WTC11 (cell line): ENCODE measurements around the gene AGO3. TPM values are rescaled to one million over a fixed set of nuclear protein-coding genes. Genes with fewer than 3 reads are reported as not detected.
"Not testable (repeated sequence)": the region's sequence is repeated elsewhere in the genome, so short reads cannot be mapped to it uniquely, and the experiment has no call there.

Source experiments
- ATAC-seq: fragments of 200-7000 bp; cut with Tn5 transposase; 2 replicates; pipeline ENCODE4 v1.10.0; 2021; ENCODE audit warnings: mild to moderate bottlenecking, moderate library complexity
- CTCF ChIA-PET: fragments of 300-600 bp; sonication (Branson Sonifier 250); formaldehyde crosslinking; loops from one replicate; lab custom pipeline; 2021; ENCODE audit warnings: antibody characterized with exemption; lab: Charles Lee
- POLR2A ChIA-PET: fragments of 350-600 bp; sonication (Branson Sonifier 250); formaldehyde crosslinking; loops from one replicate; lab custom pipeline; 2021; ENCODE audit warnings: antibody characterized with exemption; lab: Charles Lee
- DNase-seq: peaks from one replicate; pipeline ENCODE4 v3.0.0; 2021; ENCODE audit warnings: low spot score
- H3K27ac Mint-ChIP-seq: 2 replicates; pipeline ENCODE4 v1.8.0; 2021; ENCODE audit warnings: mixed read lengths
- H3K27me3 Mint-ChIP-seq: 2 replicates; pipeline ENCODE4 v1.8.0; 2021; ENCODE audit warnings: low read depth, mild to moderate bottlenecking, moderate library complexity, mixed read lengths
- H3K36me3 Mint-ChIP-seq: 2 replicates; pipeline ENCODE4 v1.8.0; 2021; ENCODE audit warnings: mixed read lengths
- H3K4me1 Mint-ChIP-seq: 2 replicates; pipeline ENCODE4 v1.8.0; 2022; ENCODE audit warnings: mixed read lengths
- H3K4me3 Mint-ChIP-seq: 2 replicates; pipeline ENCODE4 v1.8.0; 2021; ENCODE audit warnings: mild to moderate bottlenecking, moderate library complexity, mixed read lengths
- H3K9me3 Mint-ChIP-seq: 2 replicates; pipeline ENCODE4 v1.8.0; 2021; ENCODE audit warnings: mixed read lengths
- ELF4 ChIP-seq: sonication (generic); formaldehyde crosslinking; IDR thresholded peaks from 2 replicates; pipeline ENCODE4 v1.8.1; 2022; ENCODE audit warnings: low read depth, mild to moderate bottlenecking, moderate library complexity, missing genetic modification reagents
- GRHL2 ChIP-seq: fragments of 250-450 bp; sonication (Bioruptor Pico); IDR thresholded peaks from 2 replicates; pipeline ENCODE4 v1.8.0; 2022; ENCODE audit warnings: mild to moderate bottlenecking, moderate library complexity; ENCODE audit not compliant: insufficient replicate concordance, severe bottlenecking
- PRRX2 ChIP-seq: fragments of 250-450 bp; sonication (Bioruptor Pico); IDR thresholded peaks from 2 replicates; pipeline ENCODE4 v1.8.0; 2021; ENCODE audit warnings: mild to moderate bottlenecking
- RELA ChIP-seq: sonication (generic); formaldehyde crosslinking; IDR thresholded peaks from 2 replicates; pipeline ENCODE4 v1.8.1; 2022; ENCODE audit warnings: missing genetic modification reagents, mild to moderate bottlenecking, borderline replicate concordance
- RORB ChIP-seq: fragments of 250-450 bp; sonication (Bioruptor Pico); IDR thresholded peaks from 2 replicates; pipeline ENCODE4 v1.9.0; 2021; ENCODE audit warnings: mild to moderate bottlenecking
- TEAD1 ChIP-seq: sonication (generic); formaldehyde crosslinking; IDR thresholded peaks from 2 replicates; pipeline ENCODE4 v1.8.0; 2022; ENCODE audit warnings: mild to moderate bottlenecking, missing genetic modification reagents
- TP53 ChIP-seq: sonication (generic); formaldehyde crosslinking; IDR thresholded peaks from 2 replicates; pipeline ENCODE4 v1.8.1; 2023; ENCODE audit warnings: mild to moderate bottlenecking, missing genetic modification reagents
- ZNF263 ChIP-seq: sonication (generic); formaldehyde crosslinking; IDR thresholded peaks from 2 replicates; pipeline ENCODE4 v1.8.1; 2022; ENCODE audit warnings: low read depth, mild to moderate bottlenecking, moderate library complexity, missing genetic modification reagents
- ZNF317 ChIP-seq: sonication (generic); formaldehyde crosslinking; IDR thresholded peaks from 2 replicates; pipeline ENCODE4 v1.8.1; 2023; ENCODE audit warnings: low read depth, mild to moderate bottlenecking, moderate library complexity, missing genetic modification reagents, borderline replicate concordance
- ZNF671 ChIP-seq: fragments of 250-450 bp; sonication (Bioruptor Pico); IDR thresholded peaks from 2 replicates; pipeline ENCODE4 v1.8.0; 2021; ENCODE audit warnings: mild to moderate bottlenecking
- total RNA-seq: library from RNA; stranded (reverse); gene quantifications from 3 replicates; pipeline ENCODE4 v1.2.3, GENCODE V29; 2021
- TF ChIP-seq, protein P1 (sequence below): fragments of 200-600 bp; IDR thresholded peaks from 2 replicates; pipeline ENCODE4 v1.8.0; 2022; ENCODE audit warnings: antibody characterized with exemption
- TF ChIP-seq, protein P2 (sequence below): sonication (generic); formaldehyde crosslinking; IDR thresholded peaks from 2 replicates; pipeline ENCODE4 v1.8.0; 2022; ENCODE audit warnings: mild to moderate bottlenecking, missing genetic modification reagents
- TF ChIP-seq, protein P3 (sequence below): sonication (generic); formaldehyde crosslinking; conservative IDR thresholded peaks from 2 replicates; pipeline ENCODE4 v1.8.1; 2022; ENCODE audit warnings: mild to moderate bottlenecking, missing genetic modification reagents
- TF ChIP-seq, protein P4 (sequence below): sonication (generic); formaldehyde crosslinking; IDR thresholded peaks from 2 replicates; pipeline ENCODE4 v1.8.1; 2022; ENCODE audit warnings: mild to moderate bottlenecking, missing genetic modification reagents, moderate library complexity, borderline replicate concordance
- TF ChIP-seq, protein P5 (sequence below): sonication (generic); formaldehyde crosslinking; IDR thresholded peaks from 2 replicates; pipeline ENCODE4 v1.8.0; 2022; ENCODE audit warnings: missing genetic modification reagents
- TF ChIP-seq, protein P6 (sequence below): sonication (generic); formaldehyde crosslinking; IDR thresholded peaks from 2 replicates; pipeline ENCODE4 v1.8.1; 2023; ENCODE audit warnings: mild to moderate bottlenecking, missing genetic modification reagents, moderate library complexity
- TF ChIP-seq, protein P7 (sequence below): fragments of 250-450 bp; sonication (Bioruptor Pico); IDR thresholded peaks from 2 replicates; pipeline ENCODE4 v1.9.0; 2021; ENCODE audit warnings: moderate library complexity, mild to moderate bottlenecking, inconsistent platforms, borderline replicate concordance
- TF ChIP-seq, protein P8 (sequence below): sonication (generic); formaldehyde crosslinking; IDR thresholded peaks from 2 replicates; pipeline ENCODE4 v1.8.1; 2023; ENCODE audit warnings: mild to moderate bottlenecking, missing genetic modification reagents

AGO3 gene
- total RNA-seq, 1 experiment from 2014 or later: 26.8 TPM

DNA sequence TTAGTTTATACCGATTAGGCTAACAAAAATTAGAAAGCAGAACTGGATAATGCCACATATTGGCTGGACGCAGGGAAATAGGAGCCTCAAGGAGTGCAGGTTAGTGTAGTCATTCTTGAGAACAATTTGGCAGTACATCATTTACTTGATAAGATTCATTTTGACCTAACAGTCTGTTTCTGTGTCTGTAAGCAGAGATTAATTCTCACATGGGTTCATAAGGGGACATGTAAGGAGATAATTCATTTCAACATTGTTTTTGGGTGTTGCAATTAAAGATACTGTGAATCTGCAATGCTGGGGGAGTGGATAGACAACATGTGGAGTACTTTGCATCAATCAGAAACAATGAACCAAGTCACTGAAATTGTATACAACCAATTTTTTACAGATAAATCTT, 32.0 kb downstream of the AGO3 start:
- Mint-ChIP-seq H3K27ac (no peak overlapping the region), H3K36me3 (peaks cover 6% of the 10 kb centered on the region), H3K9me3 (peaks cover 4% of the 10 kb centered on the region), H3K4me1 (no peaks in the 10 kb centered on the region), H3K4me3 (no peak overlapping the region), H3K27me3 (no peaks in the 10 kb centered on the region)
- TF ChIP-seq GRHL2 (CRISPR knock-in tag) (no peak), ELF4 (no peak), TEAD1 (no peak), RORB (CRISPR knock-in tag) (no peak)
- TF ChIP-seq, protein P1, sequence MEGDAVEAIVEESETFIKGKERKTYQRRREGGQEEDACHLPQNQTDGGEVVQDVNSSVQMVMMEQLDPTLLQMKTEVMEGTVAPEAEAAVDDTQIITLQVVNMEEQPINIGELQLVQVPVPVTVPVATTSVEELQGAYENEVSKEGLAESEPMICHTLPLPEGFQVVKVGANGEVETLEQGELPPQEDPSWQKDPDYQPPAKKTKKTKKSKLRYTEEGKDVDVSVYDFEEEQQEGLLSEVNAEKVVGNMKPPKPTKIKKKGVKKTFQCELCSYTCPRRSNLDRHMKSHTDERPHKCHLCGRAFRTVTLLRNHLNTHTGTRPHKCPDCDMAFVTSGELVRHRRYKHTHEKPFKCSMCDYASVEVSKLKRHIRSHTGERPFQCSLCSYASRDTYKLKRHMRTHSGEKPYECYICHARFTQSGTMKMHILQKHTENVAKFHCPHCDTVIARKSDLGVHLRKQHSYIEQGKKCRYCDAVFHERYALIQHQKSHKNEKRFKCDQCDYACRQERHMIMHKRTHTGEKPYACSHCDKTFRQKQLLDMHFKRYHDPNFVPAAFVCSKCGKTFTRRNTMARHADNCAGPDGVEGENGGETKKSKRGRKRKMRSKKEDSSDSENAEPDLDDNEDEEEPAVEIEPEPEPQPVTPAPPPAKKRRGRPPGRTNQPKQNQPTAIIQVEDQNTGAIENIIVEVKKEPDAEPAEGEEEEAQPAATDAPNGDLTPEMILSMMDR: no peak
- TF ChIP-seq, protein P2, sequence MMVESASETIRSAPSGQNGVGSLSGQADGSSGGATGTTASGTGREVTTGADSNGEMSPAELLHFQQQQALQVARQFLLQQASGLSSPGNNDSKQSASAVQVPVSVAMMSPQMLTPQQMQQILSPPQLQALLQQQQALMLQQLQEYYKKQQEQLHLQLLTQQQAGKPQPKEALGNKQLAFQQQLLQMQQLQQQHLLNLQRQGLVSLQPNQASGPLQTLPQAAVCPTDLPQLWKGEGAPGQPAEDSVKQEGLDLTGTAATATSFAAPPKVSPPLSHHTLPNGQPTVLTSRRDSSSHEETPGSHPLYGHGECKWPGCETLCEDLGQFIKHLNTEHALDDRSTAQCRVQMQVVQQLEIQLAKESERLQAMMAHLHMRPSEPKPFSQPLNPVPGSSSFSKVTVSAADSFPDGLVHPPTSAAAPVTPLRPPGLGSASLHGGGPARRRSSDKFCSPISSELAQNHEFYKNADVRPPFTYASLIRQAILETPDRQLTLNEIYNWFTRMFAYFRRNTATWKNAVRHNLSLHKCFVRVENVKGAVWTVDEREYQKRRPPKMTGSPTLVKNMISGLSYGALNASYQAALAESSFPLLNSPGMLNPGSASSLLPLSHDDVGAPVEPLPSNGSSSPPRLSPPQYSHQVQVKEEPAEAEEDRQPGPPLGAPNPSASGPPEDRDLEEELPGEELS: no peak
- TF ChIP-seq, protein P3, sequence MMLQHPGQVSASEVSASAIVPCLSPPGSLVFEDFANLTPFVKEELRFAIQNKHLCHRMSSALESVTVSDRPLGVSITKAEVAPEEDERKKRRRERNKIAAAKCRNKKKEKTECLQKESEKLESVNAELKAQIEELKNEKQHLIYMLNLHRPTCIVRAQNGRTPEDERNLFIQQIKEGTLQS (CRISPR knock-in tag): no peak
- TF ChIP-seq, protein P4, sequence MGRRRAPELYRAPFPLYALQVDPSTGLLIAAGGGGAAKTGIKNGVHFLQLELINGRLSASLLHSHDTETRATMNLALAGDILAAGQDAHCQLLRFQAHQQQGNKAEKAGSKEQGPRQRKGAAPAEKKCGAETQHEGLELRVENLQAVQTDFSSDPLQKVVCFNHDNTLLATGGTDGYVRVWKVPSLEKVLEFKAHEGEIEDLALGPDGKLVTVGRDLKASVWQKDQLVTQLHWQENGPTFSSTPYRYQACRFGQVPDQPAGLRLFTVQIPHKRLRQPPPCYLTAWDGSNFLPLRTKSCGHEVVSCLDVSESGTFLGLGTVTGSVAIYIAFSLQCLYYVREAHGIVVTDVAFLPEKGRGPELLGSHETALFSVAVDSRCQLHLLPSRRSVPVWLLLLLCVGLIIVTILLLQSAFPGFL (CRISPR knock-in tag): no peak
- DNase-seq (no peak), ATAC-seq (no peak)
- ChIA-PET CTCF (no interaction called here), POLR2A (no interaction called here)

DNA sequence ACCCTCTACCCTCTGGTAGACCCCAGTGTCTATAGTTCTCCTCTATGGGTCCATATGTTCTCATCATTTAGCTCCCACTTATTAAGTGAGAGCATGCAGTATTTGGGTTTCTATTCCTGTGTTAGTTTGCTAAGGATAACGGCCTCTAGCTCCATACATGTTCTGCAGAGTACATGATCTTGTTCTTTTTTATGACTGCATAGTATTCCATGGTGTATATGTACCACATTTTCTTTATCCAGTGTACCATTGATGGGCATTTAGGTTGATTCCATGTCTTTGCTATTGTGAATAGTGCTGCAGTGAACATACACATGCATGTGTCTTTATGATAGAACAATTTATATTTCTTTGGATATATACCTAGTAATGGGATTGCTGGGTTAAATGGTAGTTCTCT, 33.4 kb downstream of the AGO3 start:
- POLR2A ChIA-PET, H3K4me1 Mint-ChIP-seq, H3K27ac Mint-ChIP-seq, H3K9me3 Mint-ChIP-seq, DNase-seq, H3K4me3 Mint-ChIP-seq, H3K27me3 Mint-ChIP-seq, CTCF ChIA-PET, ATAC-seq: not testable (repeated sequence)
- H3K36me3 Mint-ChIP-seq: peaks cover 12% of the 10 kb centered on the region

DNA sequence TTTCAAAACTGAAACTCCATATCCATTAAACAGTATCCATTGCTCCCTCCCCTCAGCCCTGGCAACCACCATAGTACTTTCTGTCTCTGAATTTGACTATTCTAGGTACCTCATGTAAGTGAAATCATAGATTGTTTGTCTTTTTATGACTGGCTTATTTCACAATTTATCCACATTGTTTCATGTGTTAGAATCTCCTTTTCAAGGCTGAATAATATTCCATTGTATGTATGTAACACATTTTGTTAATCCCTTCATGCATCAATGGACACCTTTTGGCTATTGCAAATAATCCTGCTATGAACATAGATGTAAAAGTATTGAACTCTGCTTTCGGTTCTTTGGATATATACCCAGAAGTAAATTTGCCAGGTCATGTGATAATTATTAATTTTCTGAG, 37.5 kb downstream of the AGO3 start:
- no peaks in the 10 kb centered on the region for H3K4me1 Mint-ChIP-seq
- H3K36me3 Mint-ChIP-seq: peaks cover 21% of the 10 kb centered on the region
- ChIA-PET POLR2A (no interaction called here), CTCF (no interaction called here)
- DNase-seq (no peak), ATAC-seq (no peak)
- no peak overlapping the region for H3K4me3 Mint-ChIP-seq
- H3K27ac Mint-ChIP-seq: no peak overlapping the region
- peaks cover 4% of the 10 kb centered on the region for H3K9me3 Mint-ChIP-seq
- H3K27me3 Mint-ChIP-seq: no peaks in the 10 kb centered on the region
- TF ChIP-seq, protein P5, sequence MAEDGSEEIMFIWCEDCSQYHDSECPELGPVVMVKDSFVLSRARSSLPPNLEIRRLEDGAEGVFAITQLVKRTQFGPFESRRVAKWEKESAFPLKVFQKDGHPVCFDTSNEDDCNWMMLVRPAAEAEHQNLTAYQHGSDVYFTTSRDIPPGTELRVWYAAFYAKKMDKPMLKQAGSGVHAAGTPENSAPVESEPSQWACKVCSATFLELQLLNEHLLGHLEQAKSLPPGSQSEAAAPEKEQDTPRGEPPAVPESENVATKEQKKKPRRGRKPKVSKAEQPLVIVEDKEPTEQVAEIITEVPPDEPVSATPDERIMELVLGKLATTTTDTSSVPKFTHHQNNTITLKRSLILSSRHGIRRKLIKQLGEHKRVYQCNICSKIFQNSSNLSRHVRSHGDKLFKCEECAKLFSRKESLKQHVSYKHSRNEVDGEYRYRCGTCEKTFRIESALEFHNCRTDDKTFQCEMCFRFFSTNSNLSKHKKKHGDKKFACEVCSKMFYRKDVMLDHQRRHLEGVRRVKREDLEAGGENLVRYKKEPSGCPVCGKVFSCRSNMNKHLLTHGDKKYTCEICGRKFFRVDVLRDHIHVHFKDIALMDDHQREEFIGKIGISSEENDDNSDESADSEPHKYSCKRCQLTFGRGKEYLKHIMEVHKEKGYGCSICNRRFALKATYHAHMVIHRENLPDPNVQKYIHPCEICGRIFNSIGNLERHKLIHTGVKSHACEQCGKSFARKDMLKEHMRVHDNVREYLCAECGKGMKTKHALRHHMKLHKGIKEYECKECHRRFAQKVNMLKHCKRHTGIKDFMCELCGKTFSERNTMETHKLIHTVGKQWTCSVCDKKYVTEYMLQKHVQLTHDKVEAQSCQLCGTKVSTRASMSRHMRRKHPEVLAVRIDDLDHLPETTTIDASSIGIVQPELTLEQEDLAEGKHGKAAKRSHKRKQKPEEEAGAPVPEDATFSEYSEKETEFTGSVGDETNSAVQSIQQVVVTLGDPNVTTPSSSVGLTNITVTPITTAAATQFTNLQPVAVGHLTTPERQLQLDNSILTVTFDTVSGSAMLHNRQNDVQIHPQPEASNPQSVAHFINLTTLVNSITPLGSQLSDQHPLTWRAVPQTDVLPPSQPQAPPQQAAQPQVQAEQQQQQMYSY (CRISPR knock-in tag): no peak
- TF ChIP-seq ZNF263 (CRISPR knock-in tag): no peak
- no peak for TF ChIP-seq RELA (CRISPR knock-in tag)
- no peak for TF ChIP-seq PRRX2 (CRISPR knock-in tag)
- TF ChIP-seq, protein P6, sequence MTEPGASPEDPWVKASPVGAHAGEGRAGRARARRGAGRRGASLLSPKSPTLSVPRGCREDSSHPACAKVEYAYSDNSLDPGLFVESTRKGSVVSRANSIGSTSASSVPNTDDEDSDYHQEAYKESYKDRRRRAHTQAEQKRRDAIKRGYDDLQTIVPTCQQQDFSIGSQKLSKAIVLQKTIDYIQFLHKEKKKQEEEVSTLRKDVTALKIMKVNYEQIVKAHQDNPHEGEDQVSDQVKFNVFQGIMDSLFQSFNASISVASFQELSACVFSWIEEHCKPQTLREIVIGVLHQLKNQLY: no peak
- TF ChIP-seq TP53 (CRISPR knock-in tag): no peak
- TF ChIP-seq ZNF317 (CRISPR knock-in tag): no peak
- TF ChIP-seq, protein P7, sequence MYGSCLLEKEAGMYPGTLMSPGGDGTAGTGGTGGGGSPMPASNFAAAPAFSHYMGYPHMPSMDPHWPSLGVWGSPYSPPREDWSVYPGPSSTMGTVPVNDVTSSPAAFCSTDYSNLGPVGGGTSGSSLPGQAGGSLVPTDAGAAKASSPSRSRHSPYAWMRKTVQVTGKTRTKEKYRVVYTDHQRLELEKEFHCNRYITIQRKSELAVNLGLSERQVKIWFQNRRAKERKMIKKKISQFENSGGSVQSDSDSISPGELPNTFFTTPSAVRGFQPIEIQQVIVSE (CRISPR knock-in tag): no peak
- no peak for TF ChIP-seq ZNF671 (CRISPR knock-in tag)
- TF ChIP-seq, protein P8, sequence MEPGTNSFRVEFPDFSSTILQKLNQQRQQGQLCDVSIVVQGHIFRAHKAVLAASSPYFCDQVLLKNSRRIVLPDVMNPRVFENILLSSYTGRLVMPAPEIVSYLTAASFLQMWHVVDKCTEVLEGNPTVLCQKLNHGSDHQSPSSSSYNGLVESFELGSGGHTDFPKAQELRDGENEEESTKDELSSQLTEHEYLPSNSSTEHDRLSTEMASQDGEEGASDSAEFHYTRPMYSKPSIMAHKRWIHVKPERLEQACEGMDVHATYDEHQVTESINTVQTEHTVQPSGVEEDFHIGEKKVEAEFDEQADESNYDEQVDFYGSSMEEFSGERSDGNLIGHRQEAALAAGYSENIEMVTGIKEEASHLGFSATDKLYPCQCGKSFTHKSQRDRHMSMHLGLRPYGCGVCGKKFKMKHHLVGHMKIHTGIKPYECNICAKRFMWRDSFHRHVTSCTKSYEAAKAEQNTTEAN (CRISPR knock-in tag): no peak
